NT2/D1 (cell line): ENCODE results near the gene PDE9A.

Source experiments
- YY1 ChIP-seq: IDR thresholded peaks from 2 replicates; pipeline ENCODE4 v1.6.1; 2011; ENCODE audit not compliant: insufficient read length, insufficient read depth
- ZNF274 ChIP-seq: IDR thresholded peaks from 2 replicates; pipeline ENCODE4 v1.6.1; 2011; ENCODE audit warnings: mild to moderate bottlenecking, low read depth, low read length

DNA sequence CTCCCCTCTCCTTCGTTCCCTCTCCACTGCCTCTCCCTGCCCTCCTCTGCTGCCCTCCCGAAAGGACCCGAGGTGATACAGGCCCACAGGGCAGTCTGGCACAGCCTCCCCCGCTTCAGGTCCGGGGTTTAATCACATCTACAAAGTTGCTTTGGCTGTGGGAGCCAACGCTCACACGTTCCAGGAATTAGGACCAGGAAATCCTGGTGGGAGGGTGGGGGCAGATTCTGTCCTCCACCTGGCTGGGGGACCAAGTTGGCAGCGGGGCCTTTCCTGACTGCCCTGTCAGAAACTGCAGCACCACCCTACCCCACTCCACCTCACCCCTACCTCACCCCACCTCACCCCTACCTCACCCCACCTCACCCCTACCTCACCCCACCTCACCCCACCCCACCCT lies 130.9 kb downstream of the PDE9A start:
- TF ChIP-seq ZNF274 (no peak), YY1 (no peak)
